C4-2B (cell line): ENCODE measurements around the gene PLCL2.
"Not testable (repeated sequence)": the region's sequence is repeated elsewhere in the genome, so short reads cannot be mapped to it uniquely, and the experiment has no call there.

Source experiments
- H3K27ac ChIP-seq: fragments of 450-650 bp; 2 replicates; pipeline ENCODE4 v1.5.1; 2017
- ZFX ChIP-seq: fragments of 450-650 bp; IDR thresholded peaks from 2 replicates; pipeline ENCODE4 v1.6.1; 2017
- TF ChIP-seq, protein P1 (sequence below): fragments of 450-650 bp; conservative IDR thresholded peaks from 2 replicates; pipeline ENCODE4 v1.5.1; 2017; ENCODE audit warnings: mild to moderate bottlenecking

The PLCL2 gene

DNA sequence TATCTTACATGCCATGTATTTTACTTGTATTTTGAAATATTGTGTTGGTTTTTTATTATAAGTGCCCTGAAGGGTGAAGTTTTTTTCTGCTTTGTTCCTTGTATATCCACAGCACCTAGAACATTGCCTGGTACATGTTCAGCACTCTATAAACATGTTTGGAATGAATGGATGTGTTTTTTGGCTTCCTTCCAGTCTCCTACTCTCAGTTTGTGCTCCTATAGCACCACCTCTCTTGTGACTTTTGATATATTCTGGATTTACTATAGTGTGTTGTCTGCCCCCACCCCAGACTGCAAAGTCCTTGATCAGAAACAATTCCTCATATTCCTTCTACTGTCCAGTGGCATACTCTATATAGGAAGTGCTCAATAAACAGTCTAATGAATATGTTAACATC, 60.6 kb downstream of the PLCL2 start:
- TF ChIP-seq, protein P1, sequence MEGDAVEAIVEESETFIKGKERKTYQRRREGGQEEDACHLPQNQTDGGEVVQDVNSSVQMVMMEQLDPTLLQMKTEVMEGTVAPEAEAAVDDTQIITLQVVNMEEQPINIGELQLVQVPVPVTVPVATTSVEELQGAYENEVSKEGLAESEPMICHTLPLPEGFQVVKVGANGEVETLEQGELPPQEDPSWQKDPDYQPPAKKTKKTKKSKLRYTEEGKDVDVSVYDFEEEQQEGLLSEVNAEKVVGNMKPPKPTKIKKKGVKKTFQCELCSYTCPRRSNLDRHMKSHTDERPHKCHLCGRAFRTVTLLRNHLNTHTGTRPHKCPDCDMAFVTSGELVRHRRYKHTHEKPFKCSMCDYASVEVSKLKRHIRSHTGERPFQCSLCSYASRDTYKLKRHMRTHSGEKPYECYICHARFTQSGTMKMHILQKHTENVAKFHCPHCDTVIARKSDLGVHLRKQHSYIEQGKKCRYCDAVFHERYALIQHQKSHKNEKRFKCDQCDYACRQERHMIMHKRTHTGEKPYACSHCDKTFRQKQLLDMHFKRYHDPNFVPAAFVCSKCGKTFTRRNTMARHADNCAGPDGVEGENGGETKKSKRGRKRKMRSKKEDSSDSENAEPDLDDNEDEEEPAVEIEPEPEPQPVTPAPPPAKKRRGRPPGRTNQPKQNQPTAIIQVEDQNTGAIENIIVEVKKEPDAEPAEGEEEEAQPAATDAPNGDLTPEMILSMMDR: no peak; the same call in 1 of the 2 replicates
- no peak for TF ChIP-seq ZFX

DNA sequence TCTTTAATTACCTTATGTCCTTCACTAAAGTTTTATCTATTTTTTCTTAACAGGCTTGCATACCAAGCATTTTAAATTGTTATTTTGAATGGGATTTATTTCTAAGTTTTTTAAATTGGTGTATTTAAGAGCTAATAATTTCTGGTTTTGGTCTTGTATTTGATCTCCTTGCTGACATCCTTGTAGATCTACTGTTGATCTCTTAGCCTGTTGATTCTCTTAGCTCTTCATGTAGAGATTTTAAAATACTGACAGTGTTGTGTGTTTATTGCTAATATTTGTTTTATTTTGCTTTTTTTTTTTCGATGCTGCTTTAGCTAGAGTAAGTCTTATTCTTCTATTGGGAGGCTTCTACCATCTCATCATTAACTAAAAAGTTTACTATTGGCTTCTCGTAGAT, 65.5 kb downstream of the PLCL2 start:
- H3K27ac ChIP-seq: no peak overlapping the region
- no peak for TF ChIP-seq ZFX
- TF ChIP-seq, protein P1: no peak

More for the DNA sequence above, 60.6 kb downstream of the PLCL2 start:
- H3K27ac ChIP-seq: no peak overlapping the region

DNA sequence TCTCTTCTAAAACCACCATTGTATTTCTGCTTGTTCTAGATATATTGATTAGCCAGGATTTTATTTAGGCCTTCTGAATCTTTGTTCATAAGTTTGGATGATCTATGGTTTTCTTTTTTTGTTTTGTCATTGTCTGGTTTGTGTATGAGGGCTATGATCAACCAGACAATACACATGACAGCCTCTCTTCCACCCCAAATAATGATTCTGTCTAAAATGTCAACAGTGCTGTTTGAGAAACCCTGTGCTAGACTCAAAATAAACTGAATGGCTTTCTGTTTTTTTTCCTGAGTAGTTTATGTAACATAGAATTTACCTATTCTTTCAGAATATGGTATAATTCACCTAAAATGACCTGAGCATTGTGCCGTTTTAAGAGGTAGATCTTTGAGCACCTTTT, 66.1 kb downstream of the PLCL2 start:
- TF ChIP-seq, protein P1: no peak
- TF ChIP-seq ZFX: no peak
- H3K27ac ChIP-seq: no peak overlapping the region

DNA sequence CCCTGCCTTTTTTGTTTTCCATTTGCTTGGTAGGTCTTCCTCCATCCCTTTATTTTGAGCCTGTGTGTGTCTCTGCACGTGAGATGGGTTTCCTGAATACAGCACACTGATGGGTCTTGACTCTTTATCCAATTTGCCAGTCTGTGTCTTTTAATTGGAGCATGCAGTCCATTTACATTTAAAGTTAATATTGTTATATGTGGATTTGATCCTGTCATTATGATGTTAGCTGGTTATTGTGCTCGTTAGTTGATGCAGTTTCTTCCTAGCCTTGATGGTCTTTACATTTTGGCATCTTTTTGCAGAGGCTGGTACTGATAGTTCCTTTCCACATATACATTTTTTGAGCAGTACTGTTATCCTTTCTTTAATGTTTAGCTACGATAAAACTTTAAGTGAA, 73.1 kb downstream of the PLCL2 start:
- not testable (repeated sequence) for H3K27ac ChIP-seq

DNA sequence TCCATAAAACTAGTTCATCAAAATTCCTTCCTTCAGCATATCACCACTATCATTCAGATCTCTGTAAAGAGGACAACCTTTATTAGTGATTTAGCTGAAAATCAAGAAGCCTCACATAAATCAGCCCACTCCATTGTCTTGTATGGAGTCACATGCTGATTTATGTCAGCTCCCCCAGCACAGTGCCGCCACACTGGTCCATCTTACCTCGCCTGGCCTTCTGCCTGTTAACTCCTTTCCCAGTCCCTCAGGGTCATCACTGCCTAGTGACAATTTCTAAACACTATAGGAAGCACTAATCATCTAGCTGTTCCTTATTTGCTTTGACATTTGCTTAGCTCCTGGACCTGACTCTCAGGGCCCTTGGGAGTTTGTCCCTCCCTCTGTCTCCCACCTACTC, 75.4 kb downstream of the PLCL2 start:
- no peak for TF ChIP-seq ZFX
- TF ChIP-seq, protein P1: no peak
- no peak overlapping the region for H3K27ac ChIP-seq

DNA sequence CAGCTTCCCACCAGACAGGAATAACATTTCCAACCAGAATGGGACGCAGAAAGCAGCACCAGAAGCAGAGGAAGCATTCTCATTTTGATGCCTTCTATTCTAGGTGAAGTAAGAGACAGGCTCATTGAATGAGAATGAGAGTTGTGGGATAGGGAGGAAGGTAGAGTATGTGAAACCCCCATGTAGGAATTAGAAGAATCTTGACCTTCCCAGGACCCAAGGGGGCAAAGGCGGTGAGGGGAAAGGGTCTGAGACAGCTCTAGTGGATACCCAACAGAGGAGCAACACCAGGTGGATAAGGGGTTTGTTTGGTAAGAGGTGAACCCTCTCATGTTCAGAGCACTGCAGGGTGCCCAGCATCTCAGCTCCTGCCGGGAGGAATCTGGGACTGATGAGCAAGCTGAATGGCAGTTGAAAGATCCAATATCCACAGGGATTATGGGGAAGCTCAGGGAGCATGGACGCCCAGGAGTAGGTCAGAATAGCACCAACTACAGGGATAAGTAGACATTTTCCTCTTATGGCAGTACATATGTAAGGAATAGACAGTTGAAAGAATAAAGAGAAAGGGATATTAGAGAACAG, 77.0 kb downstream of the PLCL2 start:
- H3K27ac ChIP-seq: no peak overlapping the region

DNA sequence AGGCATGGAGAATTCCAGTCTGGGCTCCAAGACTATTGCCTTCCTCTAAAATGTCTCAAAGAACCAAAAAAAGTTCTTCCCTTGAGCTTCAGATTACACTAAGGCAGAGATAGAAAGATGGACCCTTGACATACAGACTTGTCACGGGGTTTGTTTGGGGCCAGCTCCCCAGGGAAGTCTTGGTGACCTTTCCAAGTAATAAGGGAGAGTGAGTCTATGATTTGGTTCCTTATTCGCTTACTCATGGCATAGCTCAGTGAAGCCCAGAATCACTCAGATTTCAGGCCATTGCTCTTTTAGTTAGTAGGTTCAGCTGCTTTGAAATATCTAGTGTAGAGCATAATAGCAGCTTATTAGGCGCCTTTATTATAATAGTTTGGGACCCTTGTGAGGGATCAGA, 90.3 kb downstream of the PLCL2 start:
- no peak overlapping the region for H3K27ac ChIP-seq
- TF ChIP-seq, protein P1: no peak
- TF ChIP-seq ZFX: no peak

More for the DNA sequence above, 77.0 kb downstream of the PLCL2 start:
- TF ChIP-seq, protein P1: no peak
- TF ChIP-seq ZFX: no peak

DNA sequence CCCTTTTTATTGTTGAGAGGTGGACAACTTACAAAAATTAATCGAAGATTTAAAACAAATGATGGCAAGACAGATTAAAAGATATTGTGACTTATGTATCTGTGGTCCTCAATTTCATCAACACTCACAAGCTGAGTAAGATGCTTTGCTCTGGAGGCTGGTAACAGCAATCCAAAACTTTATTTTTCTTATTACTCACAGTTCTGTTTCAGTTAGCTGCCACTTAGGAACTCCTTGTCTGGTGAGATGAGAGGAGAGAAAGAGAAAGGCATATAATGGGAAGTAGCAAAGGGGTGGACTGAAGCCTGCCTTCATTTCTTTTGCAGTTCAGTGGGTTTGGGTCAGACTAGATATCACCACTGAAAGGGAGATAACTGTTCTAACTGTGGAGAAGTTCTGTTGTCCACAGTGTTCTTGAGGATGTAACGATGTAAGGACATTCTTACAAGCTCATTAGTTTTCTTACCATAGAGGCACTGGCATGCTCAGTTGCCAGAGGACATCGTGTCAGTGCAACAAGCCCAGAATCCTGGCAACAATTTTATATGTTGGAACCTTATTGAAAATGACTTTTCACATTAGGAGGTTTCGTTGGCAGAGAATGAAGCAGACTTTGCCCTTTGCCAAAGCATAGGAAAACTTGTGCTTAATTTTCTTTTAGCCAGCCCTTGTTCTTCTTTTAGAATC, 93.6 kb downstream of the PLCL2 start:
- no peak for TF ChIP-seq ZFX
- TF ChIP-seq, protein P1: no peak
- H3K27ac ChIP-seq: no peak overlapping the region
